GM12878 (cell line): Measurements from ENCODE around the gene RCC2. TPM values are rescaled to one million over a fixed set of nuclear protein-coding genes. Genes with fewer than 3 reads are reported as not detected.

ENCODE experiments used
- ATAC-seq: fragments of 200-7000 bp; cut with Tn5 transposase; 3 replicates; pipeline ENCODE4 v1.9.1; 2020; ENCODE audit warnings: mild to moderate bottlenecking, moderate library complexity
- BruUV-seq: library from RNA; stranded (reverse); fragments of 400-500 nt; replicated peaks from 2 replicates; lab custom pipeline; 2021; lab: Mats Ljungman, UMichigan
- CTCF ChIA-PET: fragments of 300-600 bp; sonication (Branson Sonifier 250); formaldehyde crosslinking; extraction: SDS; loops from one replicate; lab custom pipeline; 2021; ENCODE audit warnings: inconsistent platforms; lab: Yijun Ruan, JAX
- POLR2A ChIA-PET: fragments of 350-600 bp; formaldehyde crosslinking; extraction: SDS; loops from one replicate; lab custom pipeline; 2021; ENCODE audit warnings: inconsistent platforms; lab: Charles Lee
- RAD21 ChIA-PET: fragments of 300-600 bp; sonication (Branson Sonifier 250); formaldehyde crosslinking; loops from one replicate; lab custom pipeline; 2023; ENCODE audit warnings: antibody characterized with exemption; ENCODE audit not compliant: unreplicated experiment; lab: Charles Lee
- SMC1A ChIA-PET: fragments of 300-600 bp; sonication (Branson Sonifier 250); formaldehyde crosslinking; loops from one replicate; lab custom pipeline; 2023; ENCODE audit not compliant: unreplicated experiment, uncharacterized antibody; lab: Charles Lee
- DNase-seq: peaks from one replicate; pipeline ENCODE4 v3.0.0-alpha.2; 2011; ENCODE audit warnings: low read depth, low spot score
- FAIRE-seq: peaks from 3 replicates; lab custom pipeline; 2011; peaks lifted over from hg19 to GRCh38; lab: Jason Lieb, UNC
- H2AFZ ChIP-seq: 2 replicates; pipeline ENCODE4 v1.6.0; 2011; ENCODE audit warnings: low read depth, low read length, control low read depth; ENCODE audit not compliant: control insufficient read depth
- H3K27ac ChIP-seq: 2 replicates; pipeline ENCODE4 v1.5.1; 2011; ENCODE audit warnings: control low read depth; ENCODE audit not compliant: control insufficient read depth, insufficient read depth
- H3K27me3 ChIP-seq, 2 experiments: replicated peaks in 1 of 2; 2 replicates each; pipeline versions ENCODE4 v1.6.0 to v1.6.1; 2011; ENCODE audit warnings: low read length in 1 of 2; ENCODE audit not compliant: control insufficient read depth in 2 of 2, insufficient read depth in 2 of 2
- H3K36me3 ChIP-seq, 2 experiments: 2 replicates each; pipeline ENCODE4 v1.5.1; 2011; ENCODE audit warnings: low read length in 1 of 2; ENCODE audit not compliant: control insufficient read depth in 2 of 2, insufficient read depth in 2 of 2
- H3K4me1 ChIP-seq: 2 replicates; pipeline ENCODE4 v1.6.1; 2011; ENCODE audit warnings: mild to moderate bottlenecking, low read length, moderate library complexity, mixed read lengths; ENCODE audit not compliant: control insufficient read depth, insufficient read depth
- H3K4me2 ChIP-seq: 2 replicates; pipeline ENCODE4 v1.6.0; 2011; ENCODE audit warnings: control low read depth; ENCODE audit not compliant: control insufficient read depth, insufficient read depth
- H3K4me3 ChIP-seq: fragments of 200-600 bp; sonication (generic); 2 replicates; pipeline ENCODE4 v1.5.1; 2016
- H3K79me2 ChIP-seq: 2 replicates; pipeline ENCODE4 v1.6.0; 2011; ENCODE audit warnings: low read length; ENCODE audit not compliant: control insufficient read depth, insufficient read depth
- H3K9ac ChIP-seq: 2 replicates; pipeline ENCODE4 v1.8.0; 2011; ENCODE audit warnings: low read length, control low read depth, mixed read lengths; ENCODE audit not compliant: control insufficient read depth, insufficient read depth
- H3K9me3 ChIP-seq: replicated peaks from 3 replicates; pipeline ENCODE4 v1.5.1; 2011; ENCODE audit warnings: mild to moderate bottlenecking, low read length; ENCODE audit not compliant: control insufficient read depth, insufficient read depth
- H4K20me1 ChIP-seq: 2 replicates; pipeline ENCODE4 v1.6.0; 2011; ENCODE audit not compliant: control insufficient read depth, insufficient read depth
- CBFB ChIP-seq: IDR thresholded peaks from 2 replicates; pipeline ENCODE4 v1.6.1; 2016; ENCODE audit warnings: antibody characterized with exemption, low read depth
- CBX5 ChIP-seq: sonication (generic); IDR thresholded peaks from 2 replicates; pipeline ENCODE4 v1.6.1; 2016; ENCODE audit warnings: low read depth, moderate library complexity, mild to moderate bottlenecking, inconsistent platforms
- CREB1 ChIP-seq: IDR thresholded peaks from 2 replicates; pipeline ENCODE4 v1.6.1; 2012; ENCODE audit warnings: low read depth, mild to moderate bottlenecking, inconsistent platforms
- CTCF ChIP-seq, 3 experiments: IDR thresholded peaks in 2 of 3; conservative IDR thresholded peaks in 1 of 3; 2 replicates each; pipeline ENCODE4 v1.5.1; 2011; ENCODE audit warnings: low read depth in 3 of 3, low read length in 3 of 3, mild to moderate bottlenecking in 3 of 3, control low read depth in 2 of 3, moderate library complexity in 2 of 3, inconsistent platforms in 1 of 3, mixed read lengths in 1 of 3; ENCODE audit not compliant: control insufficient read depth in 2 of 3, insufficient read depth in 1 of 3; ENCODE audit errors: extremely low read depth in 1 of 3
- IRF3 ChIP-seq: fragments of 450-650 bp; IDR thresholded peaks from 2 replicates; pipeline ENCODE4 v1.6.1; 2014; ENCODE audit warnings: mild to moderate bottlenecking
- KAT2A ChIP-seq: conservative IDR thresholded peaks from 2 replicates; pipeline ENCODE4 v1.6.1; 2011; ENCODE audit warnings: low read depth, low read length; ENCODE audit not compliant: control insufficient read depth
- NR2C1 ChIP-seq: fragments of 450-650 bp; IDR thresholded peaks from 2 replicates; pipeline ENCODE4 v1.6.1; 2017; ENCODE audit warnings: antibody characterized with exemption, mild to moderate bottlenecking, moderate library complexity
- SMC3 ChIP-seq: IDR thresholded peaks from 2 replicates; pipeline ENCODE4 v1.6.1; 2011; ENCODE audit warnings: low read length, improper control_type of control experiment, borderline replicate concordance
- STAT1 ChIP-seq: fragments of 450-650 bp; conservative IDR thresholded peaks from 2 replicates; pipeline ENCODE4 v1.6.1; 2014; ENCODE audit warnings: antibody characterized with exemption, mild to moderate bottlenecking
- ZBTB4 ChIP-seq: fragments of 450-650 bp; formaldehyde crosslinking; IDR thresholded peaks from 2 replicates; pipeline ENCODE4 v1.4.0; 2022; ENCODE audit warnings: mild to moderate bottlenecking, moderate library complexity
- ZNF207 ChIP-seq: fragments of 450-650 bp; IDR thresholded peaks from 2 replicates; pipeline ENCODE4 v1.6.1; 2014; ENCODE audit warnings: antibody characterized with exemption, mild to moderate bottlenecking, borderline replicate concordance
- ZNF622 ChIP-seq: fragments of 450-650 bp; IDR thresholded peaks from 2 replicates; pipeline ENCODE4 v1.6.1; 2017; ENCODE audit warnings: mild to moderate bottlenecking, inconsistent platforms
- WGBS: methylation state at CpG from one replicate; pipeline ENCODE4 v1.1.6; 2016; ENCODE audit warnings: low lambda C conversion rate; ENCODE audit not compliant: insufficient replicate concordance, insufficient coverage; ENCODE audit errors: missing lambda C conversion rate; 5-methylcytosine and 5-hydroxymethylcytosine counted together
- in situ Hi-C: fragments of 300-500 bp; cut with MboI; formaldehyde crosslinking; loops from 9 replicates; pipeline ENCODE4 v1.14.3; 2018; ENCODE audit warnings: mixed read lengths
- intact Hi-C: fragments of 100-400 bp; cut with micrococcal nuclease; formaldehyde crosslinking; loops from one replicate; pipeline ENCODE4 v1.14.2; 2022; ENCODE audit not compliant: unreplicated experiment
- polyA plus RNA-seq, 11 experiments: library from polyadenylated mRNA; depleted of rRNA in 4 of 11; unstranded in 6 of 11; stranded (reverse) in 5 of 11; fragments of >200 nt; fragmentation: Nextera tagmentation in 4 of 11; fragmentation: Illumina TruSeq in 1 of 11; extraction: Ambion mirVana in 4 of 11; extraction: Trizol in 1 of 11; gene quantifications; 1 replicate in 1 of 11; 2 replicates in 10 of 11; pipeline versions ENCODE4 v1.2.1 to v1.2.3, GENCODE V29; 2011 to 2016; ENCODE audit warnings: inconsistent platforms in 2 of 11, missing spikeins in 2 of 11, low read depth in 1 of 11
- total RNA-seq, 4 experiments: library from RNA; depleted of rRNA in 3 of 4; stranded (reverse); fragments of >200 nt in 3 of 4; fragmentation: Illumina TruSeq in 1 of 4; extraction: Trizol in 1 of 4; gene quantifications; 2 replicates each; pipeline versions ENCODE4 v1.2.1 to v1.2.3, GENCODE V29; 2013 to 2021

Gene RCC2
- total and polyA plus RNA-seq, 10 of the 15 experiments (the other 5 are each of a cell fraction or from before 2014, with no cell fraction given), result 10.7 to 176 (median 85.5) TPM

- H3K9ac ChIP-seq, result no peak overlapping the region
- H3K4me3 ChIP-seq, result no peak overlapping the region
- FAIRE-seq (no peak), DNase-seq (no peak), ATAC-seq (no peak)
- intact Hi-C loops, result no loop called here
- no peak overlapping the region for H3K27ac ChIP-seq
- WGBS, result 87% methylated on average over 18 of the region's 18 CpGs
- no peaks in the 10 kb centered on the region; the same call in 1 of the 2 replicates for H3K4me1 ChIP-seq
- SMC1A ChIA-PET, result no interaction called here
- CTCF ChIA-PET, result interaction anchor here (1.5 kb wide), 1 partner anchor 89 kb away, joined by 3 read pairs; no protein-coding TSS in a partner anchor
- in situ Hi-C loops, result no loop called here
- POLR2A ChIA-PET, result no interaction called here
- H4K20me1 ChIP-seq, result peaks cover 7% of the 10 kb centered on the region; the same call in 1 of the 2 replicates
- no peaks in the 10 kb centered on the region for H3K27me3 ChIP-seq
- no peak overlapping the region for H3K4me2 ChIP-seq
- TF ChIP-seq CBX5 (no peak), NR2C1 (no peak), CBFB (no peak), CTCF (IDR thresholded peaks at IDR 0.05 in 2 of 3, conservative IDR thresholded peaks at IDR 0.05 in 1 of 3; ENCODE audit: control insufficient read depth in 2 of 3, extremely low read depth in 1 of 3, insufficient read depth in 1 of 3, low read depth in 3 of 3, low read length in 3 of 3) (no peak), SMC3 (no peak), CREB1 (no peak), ZNF207 (no peak), ZNF622 (no peak), ZBTB4 (CRISPR knock-in tag) (no peak), IRF3 (no peak), KAT2A (no peak), STAT1 (no peak)
- H2AFZ ChIP-seq, result no peak overlapping the region
- H3K36me3 ChIP-seq, result peaks cover 41 to 63% of the 10 kb centered on the region in 2 experiments
- BruUV-seq, result no TSS peak
- RAD21 ChIA-PET, result no interaction called here
- no peaks in the 10 kb centered on the region for H3K9me3 ChIP-seq
- H3K79me2 ChIP-seq, result peaks cover 22% of the 10 kb centered on the region
Measured at GRCh38 chr1:17425806-17426600, 13.5 kb downstream of the RCC2 start.
